COLO668 (cell line): ENCODE measurements around the gene FJX1.
"Not testable (repeated sequence)": the region's sequence is repeated elsewhere in the genome, so short reads cannot be mapped to it uniquely, and the experiment has no call there.

Source experiments
- DNase-seq: peaks from one replicate; lab custom pipeline; 2025; ENCODE audit not compliant: unreplicated experiment; lab: John Stamatoyannopoulos, UW

The FJX1 gene

GRCh38 chr11:35664977-35665441 lies 46.7 kb downstream of the FJX1 start:
- DNase-seq, result no peak

- no peak for DNase-seq
These were observed 49.0 kb downstream of the FJX1 start for GRCh38 chr11:35667257-35667656.

GRCh38 chr11:35668350-35668749 lies 50.1 kb downstream of the FJX1 start:
- DNase-seq, result not testable (repeated sequence)
